Stimulated activated CD4-positive, alpha-beta T cell treated with anti-CD3 and anti-CD28 coated beads, Interleukin-2, amount 100 ng/mL, for 4 hours (primary cell): Measurements from ENCODE around the gene MGMT.

Source experiments
- DNase-seq: peaks from one replicate; pipeline ENCODE4 v3.0.0-alpha.2; 2020; ENCODE audit warnings: low read depth

The MGMT gene

DNA sequence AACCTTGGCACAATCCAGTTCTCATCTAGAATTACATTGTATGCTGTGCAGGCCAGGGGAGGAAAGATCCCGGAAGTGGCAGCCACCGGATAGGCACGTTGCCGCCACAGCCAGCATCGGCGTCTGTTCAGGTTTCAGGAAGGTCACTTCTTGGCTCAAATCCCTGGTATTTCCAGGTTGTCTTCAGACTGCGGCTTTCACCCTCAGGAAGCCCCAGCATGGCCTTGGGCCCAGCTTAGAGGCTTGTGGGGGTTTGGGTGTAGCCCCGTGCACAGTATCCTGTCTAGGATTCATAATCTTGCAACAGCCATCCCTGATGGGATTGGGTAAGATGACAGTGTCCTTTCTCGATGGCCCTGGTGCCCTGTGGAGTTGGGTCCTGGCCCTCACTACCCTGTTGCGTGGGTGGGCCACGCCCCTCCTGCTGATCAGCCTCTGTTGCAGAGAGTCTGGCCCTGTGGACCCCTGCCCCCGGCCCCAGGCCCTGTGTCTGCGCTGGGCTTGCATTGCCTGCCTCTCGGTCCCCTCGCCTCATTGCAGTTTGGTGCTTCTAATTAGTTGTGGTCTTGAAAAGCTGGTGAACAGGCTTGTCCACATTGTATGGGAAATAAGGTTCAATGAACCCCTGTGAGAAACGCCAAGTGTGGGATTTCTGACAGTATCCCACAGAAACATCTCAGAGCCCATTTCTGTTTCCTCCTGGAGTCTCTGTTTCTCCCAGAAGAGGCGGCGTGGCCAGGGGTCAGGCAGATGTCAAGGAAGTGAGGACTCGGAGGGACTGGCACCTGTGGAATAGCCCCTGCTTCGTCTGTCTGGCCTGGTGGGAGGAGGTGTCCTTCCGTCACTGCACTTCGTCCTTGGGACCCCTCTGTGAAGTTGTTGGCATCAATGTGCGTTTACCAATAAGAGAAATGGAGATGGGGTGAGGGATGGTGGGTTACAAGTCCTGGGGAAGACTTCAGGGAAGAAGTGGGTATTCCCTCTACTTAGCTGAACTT lies 77.5 kb downstream of the MGMT start:
- no peak for DNase-seq

DNA sequence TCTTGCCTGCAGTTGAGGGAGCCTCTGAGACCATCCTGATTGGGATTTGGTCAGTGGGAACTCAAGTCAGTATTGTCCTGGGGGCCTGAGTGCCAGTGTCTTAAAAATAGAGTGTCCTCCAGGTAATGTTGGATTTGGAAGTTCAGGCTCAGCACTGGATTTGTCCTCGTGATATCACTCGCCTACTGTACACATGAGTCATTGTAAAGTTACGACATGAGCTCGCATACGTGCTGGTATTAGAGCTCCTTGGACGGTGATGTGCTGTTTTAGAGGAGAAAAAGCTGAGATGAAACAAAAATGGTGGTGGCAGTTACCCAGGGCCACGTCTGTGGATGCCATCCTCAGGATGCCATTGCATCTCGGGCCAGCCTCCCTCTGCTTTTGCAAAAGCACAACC lies 78.2 kb downstream of the MGMT start:
- no peak for DNase-seq

DNA sequence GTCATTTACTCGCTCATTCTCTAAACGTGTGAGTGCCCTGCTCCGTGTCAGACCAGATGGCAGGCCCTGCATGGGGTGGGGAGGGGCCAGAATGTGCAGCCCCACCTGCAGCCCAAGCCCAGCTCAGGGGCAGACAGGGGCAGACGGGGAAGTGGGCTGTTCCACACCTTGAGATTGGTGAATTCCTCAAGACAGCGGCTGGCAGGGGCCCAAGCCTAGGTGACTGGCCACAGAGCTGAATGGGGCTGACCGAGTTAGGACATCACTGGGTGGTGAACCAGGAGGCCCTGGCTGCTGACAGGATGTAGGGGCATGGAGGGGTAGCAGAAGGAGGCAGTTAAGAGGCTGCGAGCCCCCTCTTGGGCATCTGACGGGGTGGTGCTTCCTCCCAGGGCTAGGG lies 79.1 kb downstream of the MGMT start:
- no peak for DNase-seq

DNA sequence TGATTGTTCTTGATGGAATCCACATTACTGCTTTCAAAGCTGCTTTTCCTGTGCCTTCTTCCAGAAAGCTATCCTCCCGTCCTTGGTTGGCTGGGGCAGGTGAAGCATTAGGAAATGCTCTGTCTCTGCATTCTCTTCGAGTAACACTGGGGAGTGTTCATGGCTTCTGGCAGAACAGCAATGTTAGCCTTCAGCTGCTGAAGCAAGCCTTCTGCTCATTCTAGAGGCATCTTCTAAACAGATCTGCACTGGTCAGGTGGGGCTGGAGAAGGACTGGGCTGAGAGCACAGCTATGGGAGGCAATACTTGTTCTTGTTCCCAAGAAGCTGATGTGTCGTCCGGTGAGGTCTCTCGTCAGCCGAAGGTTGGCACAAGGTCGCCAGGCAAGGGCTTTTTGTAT lies 80.6 kb downstream of the MGMT start:
- DNase-seq, result no peak

DNA sequence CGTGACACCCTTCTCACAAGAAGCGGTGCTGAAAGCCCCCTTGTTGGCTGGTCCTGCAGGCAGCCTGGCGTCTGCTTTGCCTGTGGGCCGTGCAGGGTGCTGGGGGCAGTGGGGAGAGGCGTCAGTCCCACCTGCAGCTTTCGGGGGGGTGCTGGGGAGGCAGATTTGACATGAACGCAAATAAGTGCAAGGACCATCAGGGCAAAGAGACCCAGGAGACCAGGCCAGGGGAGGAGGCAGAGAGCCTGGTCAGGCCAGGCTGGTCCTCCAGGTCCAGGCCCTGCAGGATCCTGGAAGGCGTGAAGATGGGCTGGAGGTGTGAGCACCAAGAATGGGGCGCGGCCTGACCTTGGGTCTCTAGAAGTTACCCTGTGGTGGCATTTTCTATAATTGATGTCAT lies 81.6 kb downstream of the MGMT start:
- no peak for DNase-seq

DNA sequence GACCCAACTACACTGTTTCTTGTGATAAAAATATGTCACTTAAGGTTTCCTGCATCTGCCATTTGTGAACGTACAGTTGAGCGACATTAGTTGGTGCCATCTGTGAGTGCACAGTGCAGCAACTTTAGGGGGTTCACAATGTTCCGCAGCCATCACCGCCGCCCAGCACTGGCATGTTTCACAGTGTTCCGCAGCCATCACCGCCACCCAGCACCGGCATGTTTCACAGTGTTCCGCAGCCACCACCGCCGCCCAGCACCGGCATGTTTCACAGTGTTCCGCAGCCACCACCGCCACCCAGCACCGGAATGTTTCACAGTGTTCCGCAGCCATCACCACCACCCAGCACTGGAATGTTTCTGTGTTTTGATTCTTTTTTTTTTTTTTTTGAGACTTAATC lies 83.0 kb downstream of the MGMT start:
- no peak for DNase-seq

DNA sequence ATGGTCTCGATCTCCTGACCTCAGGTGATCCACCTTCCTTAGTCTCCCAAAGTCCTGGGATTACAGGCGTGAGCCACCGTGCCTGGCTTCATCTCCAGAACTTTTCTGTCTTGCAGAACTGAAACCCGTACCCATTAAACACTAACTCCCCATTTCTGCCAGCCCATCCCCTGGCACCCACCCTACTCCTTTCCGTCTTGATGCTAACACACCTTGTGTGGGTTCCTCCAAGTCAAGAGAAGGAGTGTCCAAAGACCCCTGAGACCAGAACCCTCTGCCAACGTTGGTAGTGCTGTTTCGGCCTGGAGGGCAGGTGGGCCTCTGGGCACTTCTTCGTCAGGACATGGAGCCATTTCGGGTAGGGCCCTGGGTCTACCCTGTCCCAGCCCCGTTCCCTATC lies 83.6 kb downstream of the MGMT start:
- DNase-seq, result no peak

DNA sequence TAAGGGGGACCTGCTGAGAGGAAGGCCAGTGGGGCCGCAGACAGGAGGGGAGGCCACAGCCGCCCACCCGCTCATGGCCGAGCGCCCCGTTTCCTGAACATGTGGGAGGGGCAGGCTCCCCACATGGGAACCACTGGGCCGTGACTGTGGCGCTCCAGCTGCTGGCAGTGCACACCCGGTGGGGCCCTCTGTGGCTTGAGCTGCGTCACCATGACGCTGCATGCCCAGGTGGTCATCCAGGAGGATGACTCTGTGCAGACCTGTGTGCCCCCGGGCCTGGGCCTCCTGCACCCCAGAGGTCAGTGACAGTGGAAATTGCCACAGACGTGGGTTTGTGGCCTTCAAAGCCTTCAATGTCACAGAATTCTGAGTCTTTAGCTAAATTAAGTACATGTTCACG lies 85.1 kb downstream of the MGMT start:
- DNase-seq, result no peak

DNA sequence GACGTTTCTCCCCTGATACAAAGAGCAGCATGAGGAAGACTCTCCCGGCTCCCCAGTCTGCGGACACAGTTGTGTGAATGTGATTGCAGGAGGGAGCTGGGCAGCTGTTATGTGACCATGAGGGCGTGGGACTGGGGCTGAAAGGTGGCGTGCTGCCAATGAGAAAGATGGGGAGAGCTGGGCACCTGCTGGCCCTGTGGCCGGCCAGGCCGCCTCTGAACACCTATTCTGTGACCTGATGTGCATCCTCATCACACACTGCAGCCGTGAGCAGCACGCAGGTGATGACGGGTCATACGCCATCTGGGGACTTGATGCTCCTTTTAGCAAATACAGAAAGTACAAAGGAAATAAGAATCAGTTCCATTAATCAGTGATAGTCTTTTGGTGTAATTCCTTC lies 86.9 kb downstream of the MGMT start:
- DNase-seq, result no peak

DNA sequence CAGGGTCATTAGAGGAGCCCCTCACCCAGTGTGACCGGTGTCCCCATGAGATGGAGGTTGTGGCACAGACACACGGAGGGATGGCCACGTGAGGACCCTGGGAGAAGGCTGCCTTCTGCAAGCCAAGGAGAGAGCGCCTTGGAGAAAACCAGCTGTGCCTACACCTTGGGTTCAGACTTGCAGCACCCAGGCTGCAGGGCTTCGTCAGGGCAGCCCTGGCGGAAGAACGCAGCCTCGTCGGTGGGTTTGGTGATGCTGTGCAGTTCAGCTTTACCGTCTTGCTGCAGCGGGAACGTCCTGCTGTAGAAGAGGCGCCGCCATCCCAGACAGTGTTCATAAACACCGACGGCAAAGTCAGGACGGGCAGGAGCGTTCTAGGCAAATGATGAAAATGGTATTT lies 89.3 kb downstream of the MGMT start:
- DNase-seq, result no peak

DNA sequence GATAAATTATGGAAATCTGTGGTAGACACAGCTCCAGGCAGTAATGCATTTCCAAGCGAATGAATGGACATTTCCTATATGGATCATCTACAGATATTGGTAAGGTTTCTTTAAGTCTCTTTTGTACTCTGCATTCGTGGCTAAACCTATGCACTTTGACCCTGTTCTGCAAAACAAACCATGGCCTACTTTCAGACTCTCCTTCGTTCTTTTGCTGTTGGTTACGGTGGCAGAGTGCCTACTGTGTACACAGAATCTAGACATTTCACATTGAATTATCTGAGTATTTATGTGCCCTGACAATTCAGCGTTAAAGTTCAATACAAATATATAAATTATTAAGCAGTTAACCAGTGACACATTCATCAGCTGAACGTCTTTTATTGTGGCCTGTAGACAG lies 93.3 kb downstream of the MGMT start:
- no peak for DNase-seq

DNA sequence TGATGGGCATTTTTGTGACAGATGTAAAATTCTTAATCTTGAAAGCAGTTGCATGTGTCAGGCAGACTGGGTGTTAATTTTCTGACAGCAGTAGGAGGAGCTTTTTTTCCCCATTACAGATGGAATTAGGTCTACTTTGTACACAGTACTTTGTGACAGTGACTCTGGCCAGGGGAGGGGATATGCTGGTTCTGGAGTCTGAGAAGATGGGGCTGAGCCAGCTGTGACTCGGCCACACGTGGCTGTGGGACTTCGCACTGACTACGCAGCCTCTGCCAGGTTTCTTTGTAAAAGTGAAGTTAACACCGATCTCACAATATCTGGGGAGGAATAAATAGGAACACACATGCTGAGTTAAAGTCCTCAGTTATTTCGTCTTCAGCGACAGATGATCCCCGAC lies 95.4 kb downstream of the MGMT start:
- DNase-seq, result no peak

DNA sequence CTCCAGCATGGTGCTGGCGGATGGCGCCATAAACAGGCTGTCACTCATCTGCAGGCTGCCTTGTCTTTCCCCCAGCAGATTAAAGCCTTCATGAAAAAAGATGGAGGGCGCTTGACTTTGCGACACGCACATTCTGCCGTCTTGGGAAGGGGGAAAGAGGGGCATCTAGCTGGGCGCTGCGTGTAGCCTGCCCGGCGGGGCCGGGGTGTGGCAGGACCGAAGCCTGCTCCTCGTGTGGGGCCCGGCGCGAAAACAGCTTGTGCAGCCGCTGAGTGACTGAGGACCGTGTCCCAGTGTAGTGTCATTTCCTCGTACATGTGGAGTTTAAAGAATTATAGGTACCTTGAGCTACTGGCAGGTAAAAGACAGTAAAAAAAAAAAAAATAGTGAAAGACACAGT lies 97.9 kb downstream of the MGMT start:
- DNase-seq, result no peak

DNA sequence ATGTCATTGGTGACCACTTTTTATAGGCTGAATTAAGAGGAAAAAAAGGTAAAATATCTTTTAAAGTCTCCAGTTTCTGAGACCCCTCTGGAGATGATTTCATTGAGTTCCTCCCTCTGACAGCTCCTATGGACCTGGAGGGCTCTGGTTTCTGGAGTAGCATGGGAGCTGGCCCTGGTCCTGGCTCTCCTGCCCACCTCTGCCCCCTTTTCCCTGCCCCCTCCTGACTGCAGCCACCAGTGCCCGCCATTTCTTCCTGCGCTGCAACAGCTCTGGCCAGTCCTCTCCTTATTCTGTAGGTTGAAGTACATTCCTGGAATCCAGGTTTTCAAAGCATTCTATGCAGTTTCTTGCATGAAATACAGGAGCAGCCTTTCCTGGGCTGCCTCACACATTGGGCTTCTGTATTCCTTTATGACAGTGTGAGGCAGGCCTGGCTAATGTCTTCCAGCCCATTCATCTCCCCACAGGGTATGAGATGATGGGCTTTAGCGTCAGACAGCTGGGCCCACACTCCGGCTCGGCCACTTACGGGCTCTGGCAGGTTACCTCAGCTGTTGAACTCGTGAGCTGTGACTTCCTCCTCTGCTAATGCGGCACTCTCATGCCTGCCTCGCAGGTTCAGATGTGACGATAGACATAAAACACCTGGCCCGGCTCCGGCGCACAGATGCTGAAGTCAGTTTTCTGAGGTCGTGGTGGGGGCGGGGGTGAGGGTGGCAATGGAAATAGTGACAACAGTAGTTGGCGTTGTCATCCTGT lies 101.7 kb downstream of the MGMT start:
- no peak for DNase-seq

DNA sequence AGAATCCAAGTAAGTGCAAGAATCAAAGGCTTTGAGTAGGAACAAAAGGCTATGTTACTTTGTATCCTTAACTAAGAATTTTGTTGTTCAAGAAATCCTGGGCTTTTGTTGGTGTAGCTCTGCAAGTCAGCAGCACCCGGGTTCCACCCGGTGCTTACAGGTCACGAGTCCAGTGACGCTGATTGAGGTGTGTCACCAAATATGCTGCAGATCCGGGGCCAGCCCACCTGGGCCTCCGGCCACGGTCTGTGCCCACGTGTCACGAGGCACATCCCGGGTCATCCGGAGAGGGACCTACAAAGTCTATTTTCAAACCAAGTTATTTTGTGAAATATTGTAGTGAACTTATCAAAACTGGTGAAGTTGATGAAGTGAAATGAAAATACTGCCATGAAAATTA lies 103.1 kb downstream of the MGMT start:
- no peak for DNase-seq

DNA sequence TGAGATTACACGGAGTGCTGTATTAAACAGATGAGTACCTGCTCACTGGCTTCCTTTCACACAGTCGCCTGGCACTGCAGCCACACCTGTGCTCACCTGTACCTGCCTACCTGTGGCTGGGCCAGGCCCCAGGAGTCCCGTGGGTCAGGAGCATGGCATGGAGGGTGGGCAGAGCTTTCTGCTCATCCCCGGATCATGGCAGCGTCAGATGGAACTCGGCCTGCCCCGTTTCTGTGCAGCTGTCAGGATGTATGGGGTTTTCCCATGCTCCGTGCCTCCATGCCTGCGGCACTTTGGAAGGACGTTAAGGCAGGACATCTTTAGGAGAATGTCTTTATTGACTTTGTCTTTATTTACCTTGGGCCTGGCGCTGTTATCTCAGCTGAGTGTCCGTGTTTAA lies 112.2 kb downstream of the MGMT start:
- no peak for DNase-seq

DNA sequence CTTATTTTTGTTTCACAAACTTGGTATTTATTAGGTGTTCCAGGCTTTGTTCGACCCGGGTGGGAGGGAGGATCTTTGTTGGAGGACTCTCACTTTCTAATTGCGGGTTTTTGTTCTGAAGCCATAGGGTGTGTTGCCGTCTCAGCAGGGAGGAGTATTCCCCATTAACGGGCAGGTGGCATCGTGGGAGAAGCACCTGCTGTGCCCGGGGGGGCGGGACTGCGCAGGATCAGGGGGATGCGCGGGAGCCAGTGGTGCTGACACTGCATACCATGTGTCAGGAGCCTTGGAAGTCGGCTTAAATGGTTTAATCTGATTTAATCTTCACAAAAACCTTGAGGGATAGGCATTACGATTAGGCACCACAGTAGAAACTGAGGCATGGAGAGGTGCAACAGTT lies 113.0 kb downstream of the MGMT start:
- DNase-seq, result no peak

DNA sequence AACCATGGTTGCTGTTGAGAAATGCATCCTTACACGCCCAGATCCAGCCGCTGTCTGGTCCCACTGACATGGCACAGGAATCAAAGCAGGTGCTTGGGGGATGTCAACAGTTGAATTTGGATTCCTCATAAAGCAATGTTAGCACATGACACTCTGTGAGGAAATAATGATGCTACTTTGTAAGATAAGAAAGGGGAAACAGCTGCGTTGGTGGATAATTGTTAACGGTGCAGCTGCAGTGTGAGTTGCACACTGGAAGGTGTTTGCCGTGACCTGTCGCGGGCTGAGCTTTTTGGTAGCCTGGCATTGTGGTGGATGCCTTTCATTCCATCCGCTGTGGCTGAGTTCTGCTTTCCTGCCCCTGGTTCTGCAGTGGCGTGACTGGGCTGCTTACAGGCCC lies 113.9 kb downstream of the MGMT start:
- no peak for DNase-seq

DNA sequence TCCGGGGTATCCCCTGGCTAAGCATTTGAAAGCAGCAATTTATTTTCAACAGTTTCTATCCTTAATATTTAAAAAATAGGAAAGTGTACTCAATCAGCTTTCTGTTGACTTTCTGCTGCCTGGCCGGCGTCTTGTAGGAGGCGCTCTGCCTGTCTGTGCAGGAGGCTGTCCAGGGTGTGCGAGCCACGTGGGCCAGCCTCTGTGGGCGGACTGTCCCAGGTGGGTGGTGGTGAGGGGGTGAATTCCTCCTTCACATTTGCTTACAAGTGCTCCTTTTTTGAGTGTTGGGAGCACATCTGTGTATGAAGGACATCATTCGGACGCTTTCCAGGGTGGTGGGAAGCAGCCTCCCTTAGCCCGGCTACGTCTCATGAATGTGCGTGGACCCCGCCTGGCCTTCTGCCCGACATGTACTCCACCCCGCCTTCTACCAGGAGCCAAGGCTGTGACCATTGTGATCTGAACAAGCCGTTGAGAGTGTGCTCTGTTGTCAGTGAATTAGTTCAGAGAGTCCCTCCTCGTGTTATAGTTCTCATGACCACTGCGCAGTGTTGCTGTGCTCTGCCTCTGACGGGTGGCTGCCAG lies 114.9 kb downstream of the MGMT start:
- no peak for DNase-seq

DNA sequence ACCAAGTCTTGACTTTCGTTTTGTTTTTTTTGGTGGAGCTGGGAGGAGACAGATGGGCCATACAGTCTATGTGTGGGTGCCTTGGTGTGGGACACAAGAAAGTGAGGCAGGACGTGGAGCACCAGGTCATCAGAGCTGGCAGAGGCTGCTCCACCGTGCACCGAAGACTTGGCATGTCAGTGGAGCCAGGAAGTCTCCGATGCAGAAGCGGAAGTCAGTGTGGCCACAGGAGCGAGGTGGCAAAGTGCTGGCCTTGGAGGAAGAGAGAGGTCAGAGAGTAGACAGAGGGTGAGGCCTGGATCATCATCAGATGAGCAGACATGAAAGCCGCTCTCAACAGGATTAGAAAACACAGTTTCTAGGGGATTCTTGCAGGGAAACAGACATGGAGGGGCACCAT lies 116.8 kb downstream of the MGMT start:
- no peak for DNase-seq

DNA sequence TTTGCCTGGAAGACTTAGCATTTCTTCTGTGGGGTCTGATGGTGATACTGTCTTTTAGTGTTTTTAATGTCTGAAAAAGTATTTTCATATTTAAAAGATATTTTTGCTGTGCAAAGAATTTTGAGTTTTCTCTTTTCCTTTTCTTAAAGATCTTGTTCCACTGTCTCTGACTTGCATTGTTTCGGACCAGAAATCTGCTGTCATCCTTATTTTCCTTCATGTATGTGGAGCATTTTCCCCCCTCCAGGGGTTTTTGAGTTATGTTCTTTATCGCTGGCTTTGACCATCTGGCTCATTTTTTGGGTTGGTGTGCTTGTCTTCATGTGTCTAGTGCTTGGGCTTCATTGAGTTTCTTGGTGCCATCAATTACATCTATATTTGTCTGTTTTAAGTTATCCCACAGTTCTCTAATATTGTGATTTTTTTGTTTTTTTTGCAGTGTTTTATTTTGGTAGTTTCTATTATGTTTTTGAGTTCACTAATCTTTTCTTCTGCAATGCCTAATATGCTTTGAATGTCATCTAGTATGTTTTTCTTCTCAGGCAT lies 119.9 kb downstream of the MGMT start:
- DNase-seq, result no peak

DNA sequence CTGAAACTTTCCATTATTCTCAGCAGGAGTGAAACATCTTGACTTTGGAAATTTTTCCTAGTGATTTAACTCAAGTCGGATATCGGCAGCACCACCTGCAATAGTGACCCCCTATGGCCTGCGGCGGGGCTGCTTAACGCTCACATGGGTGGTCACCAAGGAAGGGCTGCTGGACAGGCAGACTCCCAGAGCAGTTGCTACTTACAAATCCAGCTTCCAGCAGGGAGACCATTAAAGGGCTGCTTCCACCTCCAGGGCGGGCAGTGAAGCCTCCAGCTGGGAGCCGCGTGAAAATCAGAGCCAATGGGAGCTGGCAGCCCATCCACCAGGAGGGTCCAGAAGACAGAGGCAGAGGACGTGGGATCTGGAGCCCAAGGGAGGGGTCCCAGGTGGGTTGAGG lies 122.5 kb downstream of the MGMT start:
- DNase-seq, result no peak

DNA sequence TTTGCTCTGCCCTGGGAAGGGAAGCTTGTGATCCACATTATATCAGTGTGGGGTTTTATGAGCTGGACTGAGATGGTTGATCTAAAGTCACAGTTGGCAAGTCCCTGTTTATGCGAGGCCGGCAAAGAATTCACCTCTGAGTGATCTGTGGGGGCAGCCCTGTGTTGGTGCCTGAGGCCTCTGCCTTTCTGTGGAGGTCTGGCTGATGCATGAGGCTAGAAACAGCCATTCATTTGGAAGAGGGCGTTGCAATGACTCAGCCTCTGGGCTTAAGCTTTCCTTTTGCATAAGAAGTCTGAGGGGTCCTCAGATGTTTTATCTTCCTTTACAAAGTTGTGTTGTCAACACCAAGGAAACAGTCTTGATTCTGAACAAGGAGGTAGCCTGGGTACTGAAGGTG lies 126.9 kb downstream of the MGMT start:
- DNase-seq, result no peak
